ENCODE data around the gene PLEKHJ1. TPM values are rescaled to one million over a fixed set of nuclear protein-coding genes. Genes with fewer than 3 reads are reported as not detected.

Gene PLEKHJ1
- total and polyA plus RNA-seq, 2 of the 13 experiments (the other 11 are each of a cell fraction or from before 2014, with no cell fraction given), result 70.5 to 130 TPM

GRCh38 chr19:2268861-2269243 is 32.7 kb upstream of the PLEKHJ1 start (continued):
- TF ChIP-seq, protein P1, sequence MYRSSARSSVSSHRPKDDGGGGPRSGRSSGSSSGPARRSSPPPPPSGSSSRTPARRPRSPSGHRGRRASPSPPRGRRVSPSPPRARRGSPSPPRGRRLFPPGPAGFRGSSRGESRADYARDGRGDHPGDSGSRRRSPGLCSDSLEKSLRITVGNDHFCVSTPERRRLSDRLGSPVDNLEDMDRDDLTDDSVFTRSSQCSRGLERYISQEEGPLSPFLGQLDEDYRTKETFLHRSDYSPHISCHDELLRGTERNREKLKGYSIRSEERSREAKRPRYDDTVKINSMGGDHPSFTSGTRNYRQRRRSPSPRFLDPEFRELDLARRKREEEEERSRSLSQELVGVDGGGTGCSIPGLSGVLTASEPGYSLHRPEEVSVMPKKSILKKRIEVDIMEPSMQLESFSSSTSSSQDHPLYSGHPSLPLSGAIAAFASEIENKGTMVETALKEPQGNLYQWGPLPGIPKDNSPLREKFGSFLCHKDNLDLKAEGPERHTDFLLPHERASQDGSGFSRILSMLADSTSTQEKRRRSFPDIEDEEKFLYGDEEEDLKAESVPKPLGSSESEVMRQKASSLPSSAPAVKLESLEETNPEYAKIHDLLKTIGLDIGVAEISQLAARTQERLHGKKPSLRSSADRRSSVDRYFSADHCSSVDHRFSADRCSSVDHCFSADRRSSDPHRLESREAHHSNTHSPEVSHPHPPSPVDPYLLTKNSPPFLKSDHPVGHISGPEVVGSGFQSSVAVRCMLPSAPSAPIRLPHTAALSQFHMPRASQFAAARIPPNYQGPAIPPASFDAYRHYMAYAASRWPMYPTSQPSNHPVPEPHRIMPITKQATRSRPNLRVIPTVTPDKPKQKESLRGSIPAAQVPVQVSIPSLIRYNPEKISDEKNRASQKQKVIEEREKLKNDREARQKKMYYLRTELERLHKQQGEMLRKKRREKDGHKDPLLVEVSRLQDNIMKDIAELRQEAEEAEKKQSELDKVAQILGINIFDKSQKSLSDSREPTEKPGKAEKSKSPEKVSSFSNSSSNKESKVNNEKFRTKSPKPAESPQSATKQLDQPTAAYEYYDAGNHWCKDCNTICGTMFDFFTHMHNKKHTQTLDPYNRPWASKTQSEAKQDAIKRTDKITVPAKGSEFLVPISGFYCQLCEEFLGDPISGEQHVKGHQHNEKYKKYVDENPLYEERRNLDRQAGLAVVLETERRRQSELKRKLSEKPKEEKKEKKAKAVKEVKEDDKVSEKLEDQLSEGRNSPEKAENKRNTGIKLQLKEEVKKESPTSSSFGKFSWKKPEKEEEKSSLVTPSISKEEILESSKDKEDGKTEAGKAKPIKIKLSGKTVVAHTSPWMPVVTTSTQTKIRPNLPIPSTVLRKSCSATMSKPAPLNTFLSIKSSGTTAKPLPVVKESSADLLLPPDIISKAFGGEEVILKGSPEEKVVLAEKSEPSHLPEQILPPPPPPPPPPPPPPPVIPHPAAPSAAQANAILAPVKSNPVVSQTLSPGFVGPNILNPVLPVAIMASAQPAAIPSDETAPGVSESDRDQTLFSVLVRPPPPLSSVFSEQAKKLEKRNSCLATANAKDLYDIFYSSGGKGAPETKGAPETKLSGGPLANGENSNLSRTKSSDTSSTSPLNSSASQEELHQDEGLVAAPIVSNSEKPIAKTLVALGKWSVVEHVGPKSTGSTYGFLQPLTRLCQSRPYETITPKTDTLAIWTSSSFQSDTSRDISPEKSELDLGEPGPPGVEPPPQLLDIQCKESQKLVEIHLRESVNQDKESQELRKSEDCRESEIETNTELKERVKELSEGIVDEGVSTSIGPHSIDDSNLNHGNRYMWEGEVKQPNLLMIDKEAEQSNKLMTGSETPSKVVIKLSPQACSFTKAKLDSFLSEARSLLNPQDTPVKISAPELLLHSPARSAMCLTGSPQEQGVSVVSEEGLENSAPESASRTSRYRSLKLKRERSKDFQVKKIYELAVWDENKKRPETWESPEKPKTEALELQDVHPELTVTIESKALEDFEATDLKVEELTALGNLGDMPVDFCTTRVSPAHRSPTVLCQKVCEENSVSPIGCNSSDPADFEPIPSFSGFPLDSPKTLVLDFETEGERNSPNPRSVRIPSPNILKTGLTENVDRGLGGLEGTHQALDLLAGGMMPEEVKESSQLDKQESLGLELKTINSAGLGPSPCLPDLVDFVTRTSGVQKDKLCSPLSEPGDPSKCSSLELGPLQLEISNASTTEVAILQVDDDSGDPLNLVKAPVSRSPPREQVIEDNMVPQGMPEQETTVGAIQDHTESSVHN (CRISPR knock-in tag; IDR thresholded peaks at IDR 0.05), result no peak
- TF ChIP-seq PATZ1 (CRISPR knock-in tag; IDR thresholded peaks at IDR 0.05), result peak; percentile 63
- peak; percentile 65; the same call in 1 of the 2 replicates for TF ChIP-seq ZBTB7B (CRISPR knock-in tag; IDR thresholded peaks at IDR 0.05)
- TF ChIP-seq MAFG (CRISPR knock-in tag; IDR thresholded peaks at IDR 0.05), result no peak
- no peak for TF ChIP-seq TARDBP (CRISPR knock-in tag; IDR thresholded peaks at IDR 0.05)
- TF ChIP-seq, protein P2, sequence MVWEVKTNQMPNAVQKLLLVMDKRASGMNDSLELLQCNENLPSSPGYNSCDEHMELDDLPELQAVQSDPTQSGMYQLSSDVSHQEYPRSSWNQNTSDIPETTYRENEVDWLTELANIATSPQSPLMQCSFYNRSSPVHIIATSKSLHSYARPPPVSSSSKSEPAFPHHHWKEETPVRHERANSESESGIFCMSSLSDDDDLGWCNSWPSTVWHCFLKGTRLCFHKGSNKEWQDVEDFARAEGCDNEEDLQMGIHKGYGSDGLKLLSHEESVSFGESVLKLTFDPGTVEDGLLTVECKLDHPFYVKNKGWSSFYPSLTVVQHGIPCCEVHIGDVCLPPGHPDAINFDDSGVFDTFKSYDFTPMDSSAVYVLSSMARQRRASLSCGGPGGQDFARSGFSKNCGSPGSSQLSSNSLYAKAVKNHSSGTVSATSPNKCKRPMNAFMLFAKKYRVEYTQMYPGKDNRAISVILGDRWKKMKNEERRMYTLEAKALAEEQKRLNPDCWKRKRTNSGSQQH (CRISPR knock-in tag; IDR thresholded peaks at IDR 0.05; ENCODE audit: low read depth), result no peak
- no peak for TF ChIP-seq ZNF746 (CRISPR knock-in tag; IDR thresholded peaks at IDR 0.05)
- TF ChIP-seq ZBTB10 (CRISPR knock-in tag; IDR thresholded peaks at IDR 0.05; ENCODE audit: borderline replicate concordance), result 0 out of 2 replicates have a peak, but pooled peaks have one; percentile 14
- TF ChIP-seq KDM5A (IDR thresholded peaks at IDR 0.05; ENCODE audit: borderline replicate concordance, low read length), result peak; percentile 78; the same call in 1 of the 2 replicates
- no peak for TF ChIP-seq SIX1 (CRISPR knock-in tag; IDR thresholded peaks at IDR 0.05; ENCODE audit: borderline replicate concordance)
- no peak for TF ChIP-seq CHD2 (IDR thresholded peaks at IDR 0.05; ENCODE audit: low read depth, low read length)
- TF ChIP-seq SOX5 (CRISPR knock-in tag; IDR thresholded peaks at IDR 0.05; ENCODE audit: borderline replicate concordance), result no peak
